CD8-positive, alpha-beta memory T cell (primary cell): Measurements from ENCODE around the gene VGF. TPM values are rescaled to one million over a fixed set of nuclear protein-coding genes. Genes with fewer than 3 reads are reported as not detected.

ENCODE experiments used
- CTCF ChIA-PET: fragments of 350-600 bp; sonication (Branson Sonifier 250); formaldehyde crosslinking; loops from one replicate; lab custom pipeline; 2021; ENCODE audit warnings: antibody characterized with exemption; lab: Charles Lee
- POLR2A ChIA-PET: fragments of 350-600 bp; sonication (Branson Sonifier 250); formaldehyde crosslinking; loops from one replicate; lab custom pipeline; 2021; ENCODE audit warnings: antibody characterized with exemption; lab: Charles Lee
- DNase-seq, 5 donors: peaks; one replicate each; pipeline versions ENCODE4 v3.0.0 to v3.0.0-alpha.2; 2020 to 2022; ENCODE audit warnings: mixed read lengths in 1 of 5
- H3K27ac ChIP-seq: one replicate; pipeline ENCODE4 v1.7.0; 2013; ENCODE audit warnings: low read depth, mild to moderate bottlenecking, low read length, moderate library complexity
- H3K27me3 ChIP-seq: 2 replicates; pipeline ENCODE4 v1.7.0; 2013; ENCODE audit warnings: low read length, mild to moderate bottlenecking; ENCODE audit not compliant: insufficient read depth, poor library complexity, severe bottlenecking
- H3K36me3 ChIP-seq: 2 replicates; pipeline ENCODE4 v1.7.0; 2013; ENCODE audit warnings: mild to moderate bottlenecking, low read length, moderate library complexity; ENCODE audit not compliant: insufficient read depth
- H3K4me1 ChIP-seq: 2 replicates; pipeline ENCODE4 v1.7.0; 2013; ENCODE audit warnings: mild to moderate bottlenecking, low read length, moderate library complexity; ENCODE audit not compliant: insufficient read depth
- H3K4me3 ChIP-seq: 2 replicates; pipeline ENCODE4 v1.7.0; 2013; ENCODE audit warnings: mild to moderate bottlenecking, low read length
- H3K9me3 ChIP-seq: 2 replicates; pipeline ENCODE4 v1.7.0; 2013; ENCODE audit warnings: mild to moderate bottlenecking, low read length
- H3K27ac Mint-ChIP-seq, 8 donors: one replicate each; pipeline ENCODE4 v1.8.0; 2020 to 2021; ENCODE audit warnings: mixed read lengths in 8 of 8, mild to moderate bottlenecking in 6 of 8, inconsistent platforms in 3 of 8, moderate library complexity in 3 of 8
- H3K27me3 Mint-ChIP-seq, 2 donors: one replicate each; pipeline ENCODE4 v1.8.0; 2020 to 2021; ENCODE audit warnings: mixed read lengths in 2 of 2, mild to moderate bottlenecking in 1 of 2, moderate library complexity in 1 of 2
- H3K36me3 Mint-ChIP-seq, 3 donors: one replicate each; pipeline ENCODE4 v1.8.0; 2020 to 2021; ENCODE audit warnings: mixed read lengths in 3 of 3, inconsistent platforms in 1 of 3, mild to moderate bottlenecking in 1 of 3
- H3K4me1 Mint-ChIP-seq, 3 donors: one replicate each; pipeline ENCODE4 v1.8.0; 2020 to 2021; ENCODE audit warnings: mixed read lengths in 3 of 3, inconsistent platforms in 1 of 3, mild to moderate bottlenecking in 1 of 3
- H3K4me3 Mint-ChIP-seq, 7 donors: one replicate each; pipeline ENCODE4 v1.8.0; 2020 to 2021; ENCODE audit warnings: mixed read lengths in 7 of 7, mild to moderate bottlenecking in 6 of 7, moderate library complexity in 4 of 7, inconsistent platforms in 2 of 7
- H3K9me3 Mint-ChIP-seq, 5 donors: one replicate each; pipeline ENCODE4 v1.8.0; 2020 to 2022; ENCODE audit warnings: mixed read lengths in 5 of 5, mild to moderate bottlenecking in 3 of 5, moderate library complexity in 2 of 5, inconsistent platforms in 1 of 5
- polyA plus RNA-seq: library from polyadenylated mRNA; unstranded; fragments of 300-500 nt; fragmentation: Illumina TruSeq; gene quantifications from one replicate; pipeline ENCODE4 v1.2.3, GENCODE V29; 2021
- total RNA-seq, 2 experiments: library from RNA; stranded (reverse); gene quantifications; one replicate each; pipeline ENCODE4 v1.2.3, GENCODE V29; 2021

The VGF gene
- total and polyA plus RNA-seq, 3 experiments from 2014 or later: 0.13 to 0.16 TPM; not detected in 1

GRCh38 chr7:101156866-101157589 lies 8.3 kb downstream of the VGF start:
- Mint-ChIP-seq H3K36me3 (peaks cover 5 to 26% (median 8%) of the 10 kb centered on the region in 3 donors), H3K27me3 (peaks cover 7 to 8% of the 10 kb centered on the region in 2 donors), H3K27ac (no peak overlapping the region), H3K4me3 (peak overlapping the region in 1 of 7 donors; percentile 66), H3K4me1 (peaks cover 9 to 14% (median 14%) of the 10 kb centered on the region in 3 donors), H3K9me3 (no peaks in the 10 kb centered on the region)
- Histone ChIP-seq H3K9me3 (no peaks in the 10 kb centered on the region), H3K4me3 (no peak overlapping the region), H3K36me3 (no peaks in the 10 kb centered on the region), H3K27ac (no peak overlapping the region), H3K4me1 (peaks cover 14% of the 10 kb centered on the region), H3K27me3 (peaks cover 3% of the 10 kb centered on the region)
- POLR2A ChIA-PET: no interaction called here
- CTCF ChIA-PET: interaction anchor here (1.3 to 5.2 kb wide), 4 partner anchors 8 to 126 kb away, joined by 4 to 38 read pairs (median 6); partner anchors contain the start of gene VGF
- no peak for DNase-seq

GRCh38 chr7:101156277-101156676 lies 9.1 kb downstream of the VGF start:
- ChIA-PET CTCF (interaction anchor here (1.3 to 5.2 kb wide), 3 partner anchors 9 to 18 kb away, joined by 4 to 38 read pairs (median 9); partner anchors contain the start of gene VGF), POLR2A (no interaction called here)
- peaks cover 9 to 14% (median 14%) of the 10 kb centered on the region in 3 donors for H3K4me1 Mint-ChIP-seq
- peak overlapping the region in 5 of 7 donors; percentile 12 to 78 (median 49) for H3K4me3 Mint-ChIP-seq
- peaks cover 5 to 26% (median 8%) of the 10 kb centered on the region in 3 donors for H3K36me3 Mint-ChIP-seq
- Histone ChIP-seq H3K9me3 (no peaks in the 10 kb centered on the region), H3K4me1 (peaks cover 14% of the 10 kb centered on the region), H3K4me3 (no peak overlapping the region), H3K27me3 (no peaks in the 10 kb centered on the region), H3K36me3 (no peaks in the 10 kb centered on the region), H3K27ac (no peak overlapping the region)
- DNase-seq: no peak
- no peaks in the 10 kb centered on the region for H3K9me3 Mint-ChIP-seq
- H3K27me3 Mint-ChIP-seq: peaks cover 3 to 4% of the 10 kb centered on the region in 2 donors
- no peak overlapping the region for H3K27ac Mint-ChIP-seq

- peak overlapping the region; percentile 67 to 92 (median 71) for H3K4me3 Mint-ChIP-seq
- ChIA-PET CTCF (interaction anchor here (1.1 to 5.2 kb wide), 3 partner anchors 10 to 63 kb away, joined by 3 to 38 read pairs (median 9); partner anchors contain the start of genes VGF and ZNHIT1), POLR2A (no interaction called here)
- peak overlapping the region in 3 of 8 donors; percentile 43 to 66 (median 64) for H3K27ac Mint-ChIP-seq
- H3K36me3 Mint-ChIP-seq: peaks cover 5 to 26% (median 8%) of the 10 kb centered on the region in 3 donors
- Histone ChIP-seq H3K4me3 (peak overlapping the region; percentile 66), H3K36me3 (no peaks in the 10 kb centered on the region), H3K27ac (peak overlapping the region; percentile 47), H3K9me3 (no peaks in the 10 kb centered on the region), H3K4me1 (peaks cover 14% of the 10 kb centered on the region), H3K27me3 (no peaks in the 10 kb centered on the region)
- H3K4me1 Mint-ChIP-seq: peaks cover 9 to 14% (median 14%) of the 10 kb centered on the region in 3 donors
- H3K9me3 Mint-ChIP-seq: no peaks in the 10 kb centered on the region
- no peak for DNase-seq
- H3K27me3 Mint-ChIP-seq: peaks cover 2 to 4% of the 10 kb centered on the region in 2 donors
Measured at GRCh38 chr7:101155303-101155702, 10.1 kb downstream of the VGF start.

GRCh38 chr7:101154693-101155102 lies 10.7 kb downstream of the VGF start:
- Histone ChIP-seq H3K4me3 (peak overlapping the region; percentile 66), H3K27me3 (no peaks in the 10 kb centered on the region), H3K27ac (peak overlapping the region; percentile 47), H3K36me3 (no peaks in the 10 kb centered on the region), H3K9me3 (no peaks in the 10 kb centered on the region), H3K4me1 (peaks cover 14% of the 10 kb centered on the region)
- CTCF ChIA-PET: interaction anchor here (1.1 to 5.2 kb wide), 5 partner anchors 11 to 63 kb away, joined by 3 to 38 read pairs (median 9); partner anchors contain the start of genes VGF and ZNHIT1
- peaks cover 9 to 14% (median 14%) of the 10 kb centered on the region in 3 donors for H3K4me1 Mint-ChIP-seq
- H3K36me3 Mint-ChIP-seq: peaks cover 3 to 21% (median 8%) of the 10 kb centered on the region in 3 donors
- peak overlapping the region in 2 of 8 donors; percentile 64 to 93 for H3K27ac Mint-ChIP-seq
- H3K4me3 Mint-ChIP-seq: peak overlapping the region; percentile 67 to 92 (median 79)
- DNase-seq: no peak
- POLR2A ChIA-PET: no interaction called here
- H3K9me3 Mint-ChIP-seq: no peaks in the 10 kb centered on the region
- peaks cover 3 to 8% of the 10 kb centered on the region in 2 donors for H3K27me3 Mint-ChIP-seq

- peak within 1 kb of the TSS; percentile 79 to 92 (median 84) for H3K4me3 Mint-ChIP-seq
- H3K9me3 Mint-ChIP-seq: no peaks in the 10 kb centered on the region
- H3K36me3 ChIP-seq: no peaks in the 10 kb centered on the region
- H3K9me3 ChIP-seq: no peaks in the 10 kb centered on the region
- peak; percentile 79 to 96 (median 88) for DNase-seq
- no peaks in the 10 kb centered on the region for H3K27me3 ChIP-seq
- CTCF ChIA-PET: interaction anchor here (2.0 to 3.1 kb wide), 2 partner anchors 11 to 39 kb away, joined by 6 to 30 read pairs; no protein-coding TSS in a partner anchor
- H3K4me1 ChIP-seq: peaks cover 14% of the 10 kb centered on the region
- H3K27me3 Mint-ChIP-seq: peaks cover 4 to 14% of the 10 kb centered on the region in 2 donors
- peak within 1 kb of the TSS; percentile 66 for H3K4me3 ChIP-seq
- H3K27ac ChIP-seq: peak within 1 kb of the TSS; percentile 47
- POLR2A ChIA-PET: no interaction called here
- H3K4me1 Mint-ChIP-seq: peaks cover 9 to 14% (median 14%) of the 10 kb centered on the region in 3 donors
- peak within 1 kb of the TSS; percentile 43 to 93 (median 86) for H3K27ac Mint-ChIP-seq
- H3K36me3 Mint-ChIP-seq: peaks cover 3 to 18% (median 6%) of the 10 kb centered on the region in 3 donors
Measured at GRCh38 chr7:101153969-101154692, 11.2 kb downstream of the VGF start, which contains the start of gene AP1S1. TSS of gene AP1S1 (plus strand) at chr7:101154476. CDS start at chr7:101154515, 39 bp downstream.

- peaks cover 14% of the 10 kb centered on the region for H3K4me1 ChIP-seq
- no peak for DNase-seq
- H3K27me3 ChIP-seq: peaks cover 7% of the 10 kb centered on the region
- H3K9me3 ChIP-seq: no peaks in the 10 kb centered on the region
- ChIA-PET CTCF (interaction anchor here (0.7 to 3.1 kb wide), 3 partner anchors 9 to 19 kb away, joined by 3 to 30 read pairs (median 4); no protein-coding TSS in a partner anchor), POLR2A (interaction anchor here (0.7 kb wide), 1 partner anchor 14 kb away, joined by 3 read pairs; the partner anchor contains the start of gene VGF)
- peaks cover 13 to 19% (median 14%) of the 10 kb centered on the region in 3 donors for H3K4me1 Mint-ChIP-seq
- H3K27ac ChIP-seq: no peak overlapping the region
- H3K27me3 Mint-ChIP-seq: peaks cover 4 to 27% of the 10 kb centered on the region in 2 donors
- no peak overlapping the region for H3K4me3 ChIP-seq
- peaks cover 0 to 2% (median 0%) of the 10 kb centered on the region in 3 donors for H3K36me3 Mint-ChIP-seq
- H3K4me3 Mint-ChIP-seq: peak overlapping the region in 2 of 7 donors; percentile 15 to 67
- H3K27ac Mint-ChIP-seq: peak overlapping the region in 1 of 8 donors; percentile 54
- H3K9me3 Mint-ChIP-seq: no peaks in the 10 kb centered on the region
- H3K36me3 ChIP-seq: no peaks in the 10 kb centered on the region
Measured at GRCh38 chr7:101151908-101152651, 13.3 kb downstream of the VGF start.
